Ishikawa (cell line): ENCODE data around the gene MFAP5.

ENCODE experiments used
- RAD21 ChIP-seq: IDR thresholded peaks from 2 replicates; pipeline ENCODE4 v1.6.1; 2012; ENCODE audit warnings: low read depth
- TEAD4 ChIP-seq: IDR thresholded peaks from 2 replicates; pipeline ENCODE4 v1.6.1; 2012

- TF ChIP-seq RAD21 (no peak), TEAD4 (no peak)
These were observed 50.0 kb downstream of the MFAP5 start, which contains the start of gene AICDA for GRCh38 chr12:8612629-8613028.
